HEK293T (cell line): ENCODE data around the gene PDIA5.

Experiments
- FOXA1 ChIP-seq: fragments of 450-650 bp; IDR thresholded peaks from 2 replicates; pipeline ENCODE4 v1.6.1; 2016; ENCODE audit warnings: mild to moderate bottlenecking
- FOXM1 ChIP-seq: fragments of 450-650 bp; IDR thresholded peaks from 2 replicates; pipeline ENCODE4 v1.6.1; 2017; ENCODE audit warnings: mild to moderate bottlenecking, borderline replicate concordance
- HDGF ChIP-seq: fragments of 450-650 bp; IDR thresholded peaks from 2 replicates; pipeline ENCODE4 v1.6.1; 2017; ENCODE audit warnings: antibody characterized with exemption, borderline replicate concordance
- LEF1 ChIP-seq: fragments of 450-650 bp; IDR thresholded peaks from 2 replicates; pipeline ENCODE4 v1.6.1; 2017; ENCODE audit warnings: mild to moderate bottlenecking, borderline replicate concordance
- NFRKB ChIP-seq: fragments of 450-650 bp; IDR thresholded peaks from 2 replicates; pipeline ENCODE4 v1.6.1; 2016; ENCODE audit warnings: mild to moderate bottlenecking, moderate library complexity
- SP1 ChIP-seq: fragments of 450-650 bp; IDR thresholded peaks from 2 replicates; pipeline ENCODE4 v1.6.1; 2017
- SUZ12 ChIP-seq: fragments of 450-650 bp; IDR thresholded peaks from 2 replicates; pipeline ENCODE4 v1.6.1; 2016; ENCODE audit warnings: mild to moderate bottlenecking
- TARDBP ChIP-seq: fragments of 450-650 bp; IDR thresholded peaks from 2 replicates; pipeline ENCODE4 v1.6.1; 2016

DNA sequence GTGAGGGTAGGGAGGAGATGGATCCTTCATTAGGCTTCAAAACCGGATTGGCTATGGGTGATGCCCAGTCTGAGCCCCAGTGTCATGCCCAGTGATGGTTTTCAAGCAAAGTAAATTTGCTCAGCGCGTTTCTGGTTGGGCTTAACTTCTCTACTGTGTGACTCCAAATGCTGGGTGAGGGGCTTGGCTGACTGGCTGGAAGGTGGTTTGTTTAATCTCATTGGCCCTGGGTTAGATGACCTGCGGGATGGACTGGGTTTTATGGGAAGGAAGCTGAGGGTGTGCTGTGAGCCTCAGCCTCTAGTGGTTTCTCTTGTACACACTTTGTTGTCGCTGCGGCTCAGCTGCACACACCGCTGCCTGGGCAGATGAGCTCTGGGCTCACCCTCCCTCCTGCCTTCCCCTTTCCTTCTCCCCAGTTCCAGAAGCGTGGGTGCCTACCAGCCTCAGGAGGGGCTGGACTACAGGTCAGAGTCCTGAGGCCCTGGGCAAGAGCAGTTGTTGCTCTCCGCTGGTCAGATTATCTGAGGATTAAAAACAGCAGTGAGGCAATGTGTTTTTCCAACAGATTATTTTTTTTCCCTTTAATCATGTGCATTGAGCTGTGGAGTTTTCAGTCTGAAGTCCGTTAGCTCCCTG lies 18.6 kb downstream of the PDIA5 start:
- TF ChIP-seq FOXA1: no peak
- no peak for TF ChIP-seq TARDBP
- TF ChIP-seq NFRKB: no peak
- TF ChIP-seq HDGF: no peak
- no peak for TF ChIP-seq SP1
- TF ChIP-seq FOXM1: no peak
- TF ChIP-seq SUZ12: no peak
- no peak for TF ChIP-seq LEF1
